Measurements from ENCODE around the gene BMPR2.

Gene BMPR2

GRCh38 chr2:202613479-202613878, 237.4 kb downstream of the BMPR2 start:
- in situ Hi-C loops (cut with HindIII; ENCODE audit: low pct_ligation_motif_present, low pct_unique_long_range_greater_than_20kb, low sequenced_read_pairs), result no loop called here
- DNase-seq, result no peak

All from ACHN (cell line).